ENCODE results near the gene PRKN. TPM values are rescaled to one million over a fixed set of nuclear protein-coding genes. Genes with fewer than 3 reads are reported as not detected.

Gene PRKN
- total RNA-seq, 1 experiment from 2014 or later, result 2.0 TPM

DNA sequence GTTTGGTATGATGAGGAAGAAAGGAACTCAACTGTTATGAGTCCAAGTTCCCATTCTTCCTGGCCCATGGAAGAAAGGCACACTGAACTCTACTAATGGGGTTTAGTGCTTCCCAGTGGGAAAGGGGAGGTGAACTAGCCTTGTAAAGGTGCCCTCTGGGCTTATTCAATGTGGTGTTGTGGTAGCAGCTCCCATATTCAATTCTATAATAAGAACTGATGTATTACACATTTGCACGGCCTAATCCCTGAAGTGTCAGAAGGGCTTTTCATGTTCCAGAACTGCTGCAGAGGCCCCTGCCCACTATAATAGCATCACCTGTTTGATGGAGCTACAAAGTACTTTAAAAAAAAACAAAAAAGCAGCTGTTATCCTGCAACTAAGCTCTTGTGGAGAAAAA lies 17.1 kb downstream of the PRKN start:
- Mint-ChIP-seq H3K4me3 (no peak overlapping the region), H3K36me3 (ENCODE audit: insufficient read depth in 1 of 3, low read depth in 3 of 3) (peaks cover 0 to 11% (median 0%) of the 10 kb centered on the region in 3 experiments; a peak in 3 of 7 replicates), H3K27me3 (ENCODE audit: low read depth) (no peaks in the 10 kb centered on the region), H3K27ac (peak overlapping the region in 1 of 3 experiments; percentile 55; a peak in 1 of 7 replicates), H3K4me1 (peaks cover 13 to 20% of the 10 kb centered on the region in 2 experiments), H3K9me3 (peaks cover 4 to 7% of the 10 kb centered on the region in 2 experiments; a peak in 3 of 5 replicates)
- Histone ChIP-seq H3K4me2 (ENCODE audit: insufficient read depth, insufficient read length, low read length) (no peak overlapping the region), H3K27ac (ENCODE audit: insufficient read length, low read depth, low read length) (no peak overlapping the region), H2BK120ac (ENCODE audit: low read depth, low read length, poor library complexity, severe bottlenecking) (no peak overlapping the region), H4K5ac (ENCODE audit: insufficient read length, low read depth, low read length) (no peak overlapping the region), H2BK5ac (ENCODE audit: insufficient read length, low read length) (no peak overlapping the region), H3K79me2 (ENCODE audit: insufficient read depth, low read length) (no peaks in the 10 kb centered on the region), H3K9ac (ENCODE audit: extremely low read depth, insufficient read length, low read length) (no peak overlapping the region), H3K18ac (ENCODE audit: insufficient read length, low read depth, low read length) (no peak overlapping the region), H4K91ac (ENCODE audit: insufficient read length, low read depth, low read length) (no peak overlapping the region), H2AFZ (ENCODE audit: low read length) (no peak overlapping the region), H3K27me3 (ENCODE audit: insufficient read depth, low read length) (no peaks in the 10 kb centered on the region), H3K23me2 (ENCODE audit: insufficient read length, low read depth, low read length, poor library complexity, severe bottlenecking) (no peaks in the 10 kb centered on the region), H2AK5ac (ENCODE audit: insufficient read length, low read length) (no peak overlapping the region), H4K8ac (replicated peaks; ENCODE audit: insufficient read length, low read depth, low read length) (no peak overlapping the region), H2BK15ac (ENCODE audit: low read depth, low read length) (no peak overlapping the region), H3K9me3 (ENCODE audit: control insufficient read depth, low read depth, low read length) (no peaks in the 10 kb centered on the region), H2BK20ac (ENCODE audit: low read depth, low read length, poor library complexity, severe bottlenecking) (no peak overlapping the region), H3K4me1 (ENCODE audit: insufficient read depth, low read length) (no peaks in the 10 kb centered on the region), H3K14ac (ENCODE audit: insufficient read depth, low read length) (no peak overlapping the region), H4K20me1 (ENCODE audit: control insufficient read depth, insufficient read depth, insufficient read length) (no peaks in the 10 kb centered on the region), H3K79me1 (ENCODE audit: insufficient read depth, low read depth, low read length, poor library complexity, severe bottlenecking) (no peaks in the 10 kb centered on the region), H2BK12ac (ENCODE audit: insufficient read length, low read depth, low read length) (no peak overlapping the region), H3K56ac (ENCODE audit: insufficient read length, low read depth, low read length) (no peak overlapping the region), H3T11ph (ENCODE audit: low read length) (no peak overlapping the region), H3K23ac (ENCODE audit: insufficient read length, low read depth, low read length) (no peak overlapping the region), H3K4ac (ENCODE audit: low read depth, low read length) (no peak overlapping the region)
- no peak for DNase-seq
- WGBS (ENCODE audit: extremely low coverage, insufficient read length, low lambda C conversion rate), result no CpG with 5 or more reads among the region's 1 CpG
- no peak for TF ChIP-seq CTCF (conservative IDR thresholded peaks at IDR 0.05)
